T-helper 9 cell (primary cell): Measurements from ENCODE around the gene HOPX.
"Not testable (repeated sequence)": the region's sequence is repeated elsewhere in the genome, so short reads cannot be mapped to it uniquely, and the experiment has no call there.

ENCODE experiments used
- DNase-seq: peaks from one replicate; pipeline ENCODE4 v3.0.0-alpha.2; 2020
- total RNA-seq, 2 donors: gene quantifications; one replicate each; lab custom pipeline; 2026; lab: John Stamatoyannopoulos, UW

Gene HOPX, protein sequence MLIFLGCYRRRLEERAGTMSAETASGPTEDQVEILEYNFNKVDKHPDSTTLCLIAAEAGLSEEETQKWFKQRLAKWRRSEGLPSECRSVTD
- 24.1 to 68.9 reads per million in 2 donors for total RNA-seq

- DNase-seq, result peak; percentile 1
Measured at GRCh38 chr4:56681158-56681852, at the start of gene HOPX. Gene HOPX, minus strand, starts transcription at chr4:56681296. Its CDS starts 23,480 bp downstream, at chr4:56657816.

DNA sequence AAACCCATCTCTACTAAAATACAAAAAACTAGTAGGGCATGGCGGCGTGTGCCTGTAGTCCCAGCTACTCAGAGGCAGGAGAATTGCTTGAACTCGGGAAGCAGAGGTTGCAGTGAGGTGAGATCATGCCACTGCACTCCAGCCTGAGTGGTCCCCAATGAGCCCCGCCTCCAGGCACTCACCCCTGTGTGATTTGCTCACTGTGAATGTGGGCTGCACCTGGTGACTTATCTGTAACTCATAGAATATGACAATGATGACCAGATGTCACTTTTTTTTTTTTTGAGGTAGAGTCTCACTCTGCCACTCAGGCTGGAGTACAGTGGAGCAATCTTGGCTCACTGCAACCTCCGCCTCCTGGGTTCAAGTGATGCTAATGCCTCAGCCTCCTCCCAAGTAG lies 49.0 kb upstream of the HOPX start:
- no peak for DNase-seq

GRCh38 chr4:56728512-56728911 lies 47.4 kb upstream of the HOPX start:
- no peak for DNase-seq

- no peak for DNase-seq
Measured at GRCh38 chr4:56727150-56727549, 46.1 kb upstream of the HOPX start.

- DNase-seq, result not testable (repeated sequence)
Measured at GRCh38 chr4:56726593-56726992, 45.5 kb upstream of the HOPX start.

DNA sequence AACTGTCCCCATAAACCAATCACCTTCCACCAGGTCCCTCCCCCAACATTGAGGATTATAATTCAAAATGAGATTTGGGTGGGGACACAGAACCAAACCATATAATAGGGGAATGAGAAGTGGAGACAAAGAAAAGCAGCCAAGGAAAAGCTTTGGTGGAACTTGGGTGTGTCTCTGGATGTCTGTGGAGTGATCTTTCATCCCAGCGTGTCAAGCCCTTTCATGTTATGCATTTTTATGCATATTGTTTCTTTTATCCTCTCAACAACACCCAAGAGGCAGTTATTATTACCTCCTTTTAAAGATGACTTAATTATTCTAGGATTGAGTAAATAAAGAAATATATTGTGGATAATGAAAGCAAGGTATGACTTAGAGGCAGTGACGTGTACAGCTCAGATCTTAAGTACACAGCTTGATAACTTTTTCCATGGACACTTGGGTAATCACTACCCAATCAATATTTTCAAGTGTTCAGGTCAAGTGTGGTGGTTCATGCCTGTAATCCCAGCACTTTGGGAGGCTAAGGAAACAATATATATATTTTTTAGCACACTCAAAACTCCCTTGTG lies 42.6 kb upstream of the HOPX start:
- DNase-seq, result no peak

DNA sequence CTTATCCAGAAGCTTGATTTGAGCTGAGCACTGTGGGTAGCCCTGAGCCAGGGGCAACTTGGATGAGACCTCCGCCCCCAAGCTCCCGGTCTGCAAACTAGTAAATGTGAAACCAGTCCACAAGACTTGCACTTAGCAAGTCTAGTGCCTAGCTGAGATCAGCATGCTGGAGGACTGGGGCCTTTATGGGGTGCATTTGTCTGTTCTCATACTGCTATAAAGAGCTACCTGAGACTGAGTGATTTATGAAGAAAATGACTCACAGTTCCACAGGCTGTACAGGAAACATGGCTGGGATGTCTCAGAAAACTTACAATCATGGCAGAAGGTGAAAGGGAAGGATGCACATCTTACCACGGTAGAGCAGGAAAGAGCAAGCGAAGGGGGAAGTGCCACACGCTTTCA lies 42.1 kb upstream of the HOPX start:
- DNase-seq, result no peak

- no peak for DNase-seq
Measured at GRCh38 chr4:56708146-56708545, 27.1 kb upstream of the HOPX start.

GRCh38 chr4:56705966-56706365 lies 24.9 kb upstream of the HOPX start:
- no peak for DNase-seq

DNA sequence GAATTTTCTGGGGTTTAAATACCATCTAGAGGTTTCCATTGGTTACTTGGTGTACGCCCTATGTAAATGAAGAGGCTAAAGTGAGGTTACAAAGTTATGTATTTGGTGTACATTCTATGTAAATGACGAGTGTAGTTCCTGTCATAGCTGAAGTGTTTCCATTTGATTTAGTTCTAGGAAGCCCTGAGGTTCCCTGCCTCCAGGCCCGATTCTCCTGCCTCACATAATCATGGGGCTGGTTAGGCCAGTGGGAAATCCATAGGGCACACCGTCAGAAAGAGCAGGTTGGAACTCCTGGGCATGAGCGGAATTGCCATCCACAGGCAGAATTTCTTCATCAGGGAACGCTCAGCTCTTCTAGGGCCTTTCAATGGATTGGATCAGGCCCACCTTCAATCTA lies 24.2 kb upstream of the HOPX start:
- no peak for DNase-seq

DNA sequence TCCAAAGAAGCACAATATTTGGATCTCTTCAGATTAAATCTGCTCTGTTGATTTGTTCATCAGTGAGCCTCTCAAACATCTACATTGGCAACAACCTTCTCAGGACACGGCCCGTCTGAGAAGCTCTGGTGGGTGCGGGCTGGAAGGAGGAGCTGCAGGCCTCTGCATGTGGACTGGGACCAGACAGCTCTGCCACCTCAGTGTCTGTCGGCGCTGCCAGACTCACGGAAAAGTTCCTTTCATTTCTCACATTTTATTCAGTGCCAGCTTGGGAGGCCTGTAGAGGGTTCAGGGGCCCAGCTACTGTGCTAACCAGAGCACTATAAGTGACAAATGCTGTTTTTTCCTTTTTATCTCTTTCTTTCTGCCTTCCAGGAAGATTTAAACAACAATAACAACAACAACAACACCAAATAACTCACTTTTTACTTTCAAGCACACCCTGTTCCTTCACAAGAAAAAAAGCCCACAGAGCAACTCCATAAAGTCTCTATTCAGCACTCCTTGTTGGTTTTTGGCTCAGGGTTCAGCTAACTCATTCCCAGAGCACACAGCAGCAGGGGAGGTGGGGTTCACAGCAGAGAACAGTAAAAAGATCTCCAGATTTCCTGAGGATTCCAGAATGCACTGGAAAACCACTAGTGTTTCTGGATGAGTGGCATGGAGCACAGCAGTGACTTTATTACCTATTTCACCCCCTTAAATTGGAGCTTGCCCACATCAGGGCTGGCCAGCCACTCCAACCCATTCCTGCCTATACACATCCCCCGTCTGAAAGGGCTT lies 23.2 kb upstream of the HOPX start:
- no peak for DNase-seq

DNA sequence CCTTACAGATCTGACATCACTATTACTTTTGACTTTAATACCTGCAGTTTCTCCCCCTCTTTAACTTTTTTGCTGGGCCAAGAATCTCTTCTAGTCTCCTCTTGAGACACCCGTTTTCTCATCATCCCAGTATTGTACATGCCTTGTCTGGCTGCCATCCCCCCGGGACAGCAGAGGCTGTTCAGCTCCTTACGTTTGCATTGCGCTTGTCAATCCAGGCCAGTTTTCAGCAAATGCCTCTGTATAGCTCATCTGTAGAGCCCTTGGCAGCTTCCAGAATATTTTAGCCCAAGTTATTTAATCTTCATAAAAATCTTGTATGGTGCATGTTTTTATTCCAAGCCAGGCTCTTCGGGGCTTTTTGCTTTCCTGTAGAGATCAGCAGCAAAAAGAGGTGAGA lies 22.3 kb upstream of the HOPX start:
- DNase-seq, result no peak

DNA sequence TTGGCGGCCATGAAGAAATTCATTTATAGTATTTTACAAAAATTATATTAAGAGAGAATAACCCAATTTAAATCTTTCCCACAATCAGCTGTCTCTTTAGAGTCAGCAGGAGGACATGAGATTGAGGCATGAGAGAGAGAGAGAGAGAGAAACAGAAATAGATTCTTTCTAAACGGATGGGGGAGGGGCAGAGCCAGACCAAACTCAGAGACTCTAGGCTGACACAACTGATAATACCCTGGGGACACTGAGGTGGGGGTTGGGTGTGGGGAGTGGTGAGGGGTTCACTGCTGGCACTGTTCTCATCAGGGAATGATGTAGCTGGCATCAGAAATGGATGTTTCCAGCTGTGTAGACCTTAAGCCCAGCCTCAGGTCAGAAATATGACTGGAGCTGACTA lies 20.5 kb upstream of the HOPX start:
- DNase-seq, result no peak

DNA sequence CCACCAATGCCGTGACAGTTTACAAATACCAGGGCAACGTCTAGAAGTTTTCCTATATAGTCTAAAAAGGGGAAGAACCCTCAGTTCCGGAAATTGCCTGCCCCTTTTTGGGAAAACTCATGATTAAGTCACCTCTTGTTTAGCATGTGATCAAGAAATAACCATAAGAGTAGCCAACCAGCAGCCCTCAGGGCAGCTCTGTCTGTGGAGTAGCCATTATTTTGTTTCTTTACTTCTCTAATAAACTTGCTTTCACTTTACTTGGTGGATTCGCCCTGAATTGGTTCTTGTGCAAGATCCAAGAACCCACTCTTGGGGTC lies 20.0 kb upstream of the HOPX start:
- no peak for DNase-seq

GRCh38 chr4:56699537-56700105 lies 18.5 kb upstream of the HOPX start:
- no peak for DNase-seq

DNA sequence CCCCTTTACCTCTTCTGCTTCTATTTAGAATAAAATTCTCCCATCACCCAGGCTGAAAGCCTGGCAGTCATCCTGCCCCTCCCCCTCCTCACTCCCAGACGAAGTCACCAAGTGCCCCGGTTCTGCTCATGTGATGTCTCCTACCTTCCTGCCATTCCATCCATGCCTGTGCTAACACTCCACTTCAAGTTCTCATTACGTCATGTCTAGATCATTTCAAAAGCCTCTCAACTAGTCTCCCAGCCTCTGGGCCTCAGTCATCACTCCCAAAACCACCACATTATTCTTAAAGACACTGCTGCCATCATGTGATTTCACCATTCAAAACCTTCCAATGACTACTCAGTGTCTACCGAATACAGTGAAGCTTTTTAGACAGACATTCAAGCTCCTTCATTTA lies 17.2 kb upstream of the HOPX start:
- no peak for DNase-seq

GRCh38 chr4:56696056-56696455 lies 15.0 kb upstream of the HOPX start:
- DNase-seq, result no peak

DNA sequence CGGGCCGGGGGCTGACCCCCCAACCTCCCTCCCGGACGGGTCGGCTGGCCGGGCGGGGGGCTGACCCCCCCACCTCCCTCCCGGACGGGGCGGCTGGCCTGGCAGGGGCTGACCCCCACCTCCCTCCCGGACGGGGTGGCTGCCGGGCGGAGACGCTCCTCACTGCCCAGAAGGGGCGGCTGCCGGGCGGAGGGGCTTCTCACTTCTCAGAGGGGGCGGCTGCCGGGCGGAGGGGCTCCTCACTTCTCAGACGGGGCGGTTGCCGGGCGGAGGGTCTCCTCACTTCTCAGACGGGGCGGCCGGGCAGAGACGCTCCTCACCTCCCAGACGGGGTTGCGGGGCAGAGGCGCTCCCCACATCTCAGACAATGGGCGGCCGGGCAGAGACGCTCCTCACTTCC lies 12.4 kb upstream of the HOPX start:
- not testable (repeated sequence) for DNase-seq

DNA sequence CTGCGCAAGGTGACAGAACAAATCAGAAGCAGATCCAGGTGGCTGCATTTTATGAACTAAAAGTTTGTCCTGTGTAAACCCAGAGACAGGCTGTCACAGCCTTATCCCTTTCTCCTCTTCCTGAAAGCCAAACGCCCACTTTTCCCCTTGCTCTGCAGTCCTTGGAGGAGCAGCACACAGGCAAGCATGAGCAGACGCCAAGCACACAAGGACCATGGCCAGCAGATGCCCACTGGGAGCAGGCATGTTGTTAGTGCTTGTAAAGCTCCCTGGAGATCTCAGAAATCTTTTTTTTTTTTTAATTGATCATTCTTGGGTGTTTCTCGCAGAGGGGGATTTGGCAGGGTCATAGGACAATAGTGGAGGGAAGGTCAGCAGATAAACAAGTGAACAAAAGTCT lies 11.5 kb upstream of the HOPX start:
- no peak for DNase-seq

DNA sequence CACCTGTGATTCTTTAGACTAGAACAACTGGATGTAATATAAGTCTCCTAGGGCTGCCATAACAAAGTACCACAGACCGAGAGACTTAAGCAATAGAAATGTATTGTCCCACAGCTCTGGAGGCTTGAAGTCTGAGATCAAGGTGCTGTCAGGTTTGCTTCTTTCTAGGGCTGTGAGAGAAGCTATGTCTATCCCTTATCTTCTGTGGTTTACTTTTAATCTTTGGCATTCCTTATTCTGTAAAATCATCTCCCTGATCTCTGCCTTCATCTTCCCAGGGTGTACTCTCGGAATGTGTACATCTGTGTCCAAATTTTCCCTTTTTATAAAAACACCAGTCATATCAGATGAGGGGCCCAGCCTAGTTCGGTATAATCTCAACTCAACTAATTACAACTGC lies 10.3 kb upstream of the HOPX start:
- no peak for DNase-seq

- DNase-seq, result no peak
Measured at GRCh38 chr4:56690393-56690792, 9.3 kb upstream of the HOPX start.

DNA sequence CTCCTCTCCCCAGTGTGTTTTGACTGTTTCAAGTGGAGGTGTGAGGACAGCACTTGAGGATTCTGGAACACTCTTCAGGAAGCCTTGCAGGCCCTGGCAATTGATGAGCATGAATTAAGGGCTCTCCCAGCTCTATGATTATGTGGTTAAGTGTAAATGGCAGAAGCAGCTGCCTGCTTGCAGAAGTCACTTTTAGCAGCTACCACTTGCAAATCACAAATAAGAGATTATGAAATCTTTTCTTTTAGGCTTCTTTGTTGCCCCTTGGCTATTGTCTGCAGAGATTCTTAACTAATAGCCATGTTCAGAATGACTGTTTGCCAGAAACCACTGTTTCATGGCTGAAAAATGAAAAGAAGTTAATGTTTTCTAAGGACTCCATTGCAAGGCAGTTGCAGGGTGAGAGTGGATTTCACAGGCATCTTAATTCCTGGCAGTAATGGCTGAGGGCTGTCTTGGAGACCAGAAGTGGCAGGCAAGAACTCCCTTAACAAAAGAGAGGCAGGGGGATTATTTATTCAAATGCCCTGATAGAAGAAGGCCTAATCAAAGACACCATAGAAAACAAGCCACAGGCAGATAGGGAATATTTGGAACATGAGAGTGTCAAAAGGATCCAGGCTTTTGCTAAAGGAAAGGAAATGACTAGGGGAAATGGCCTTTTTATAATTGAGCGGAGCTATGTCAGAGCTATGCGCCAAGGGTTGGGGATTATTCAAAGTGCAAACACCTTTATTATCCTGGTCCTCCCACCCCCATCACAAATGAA lies 8.3 kb upstream of the HOPX start:
- DNase-seq, result no peak

DNA sequence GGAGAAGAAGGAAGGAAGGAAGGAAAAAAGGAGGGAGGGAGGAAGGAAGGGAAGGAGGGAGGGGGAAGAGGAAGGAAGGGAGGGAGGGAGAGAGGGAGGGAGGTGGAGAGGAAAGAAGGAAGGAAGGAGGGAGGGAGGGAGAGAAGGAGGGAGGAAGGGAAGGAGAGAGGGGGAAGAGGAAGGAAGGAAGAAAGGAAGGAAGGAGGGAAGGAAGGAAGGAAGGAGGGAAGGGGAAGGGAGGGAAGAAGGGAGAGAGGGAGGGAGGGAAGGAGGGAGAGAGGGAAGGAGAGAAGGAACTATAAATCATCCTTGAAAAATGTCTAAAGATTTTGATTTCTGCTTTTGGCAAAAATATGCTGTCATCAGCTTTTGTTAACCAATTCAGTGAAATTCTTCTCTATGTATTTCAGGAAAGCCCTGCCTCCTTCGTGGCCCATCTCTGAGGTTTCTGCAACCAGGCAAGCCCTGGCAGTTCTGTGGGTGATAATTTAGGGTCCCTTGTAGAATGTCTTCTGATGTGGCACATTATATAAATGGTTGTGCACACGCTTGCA lies 7.1 kb upstream of the HOPX start:
- no peak for DNase-seq
